ENCODE results near the gene COX4I2. TPM values are rescaled to one million over a fixed set of nuclear protein-coding genes. Genes with fewer than 3 reads are reported as not detected.

Gene COX4I2
- total RNA-seq = not detected in 2 replicates

DNA sequence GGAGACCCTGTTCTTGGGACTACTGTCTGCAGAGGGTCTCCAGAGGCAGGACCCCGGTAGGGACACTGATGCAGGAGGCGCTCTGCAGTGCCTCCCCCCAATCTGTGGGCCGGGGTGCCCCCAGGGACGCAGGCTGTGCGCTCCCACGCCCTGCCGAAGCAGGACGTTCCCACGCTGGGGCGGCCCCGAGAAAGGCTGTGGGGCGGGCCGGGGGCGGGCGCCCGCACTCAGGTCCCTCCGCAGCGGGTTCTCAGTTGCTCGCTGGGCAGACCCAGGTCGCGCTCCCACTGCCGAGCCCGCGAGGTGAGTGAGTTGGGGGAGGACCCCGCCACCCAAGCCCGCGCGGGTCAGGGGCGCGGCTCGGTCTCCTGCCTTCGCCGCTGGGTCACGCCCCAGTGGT, at the start of gene COX4I2:
Gene COX4I2 (plus strand): TSS at position 253 of the 400 bp plus-strand sequence. CDS start 1,106 bp downstream, outside the sequence.
- FAIRE-seq (no peak), DNase-seq (ENCODE audit: low read depth) (no peak)
- H3K4me3 ChIP-seq (ENCODE audit: low read depth, low read length) = no peak within 1 kb of the TSS
- H3K27me3 ChIP-seq (ENCODE audit: control insufficient read depth, insufficient read depth, low read length) = peaks cover 6% of the 10 kb centered on the region
- no peaks in the 10 kb centered on the region for H3K36me3 ChIP-seq (ENCODE audit: control insufficient read depth, insufficient read depth, low read length)
- no peak for TF ChIP-seq CTCF (IDR thresholded peaks at IDR 0.05; ENCODE audit: insufficient read depth, low read length, severe bottlenecking)

DNA sequence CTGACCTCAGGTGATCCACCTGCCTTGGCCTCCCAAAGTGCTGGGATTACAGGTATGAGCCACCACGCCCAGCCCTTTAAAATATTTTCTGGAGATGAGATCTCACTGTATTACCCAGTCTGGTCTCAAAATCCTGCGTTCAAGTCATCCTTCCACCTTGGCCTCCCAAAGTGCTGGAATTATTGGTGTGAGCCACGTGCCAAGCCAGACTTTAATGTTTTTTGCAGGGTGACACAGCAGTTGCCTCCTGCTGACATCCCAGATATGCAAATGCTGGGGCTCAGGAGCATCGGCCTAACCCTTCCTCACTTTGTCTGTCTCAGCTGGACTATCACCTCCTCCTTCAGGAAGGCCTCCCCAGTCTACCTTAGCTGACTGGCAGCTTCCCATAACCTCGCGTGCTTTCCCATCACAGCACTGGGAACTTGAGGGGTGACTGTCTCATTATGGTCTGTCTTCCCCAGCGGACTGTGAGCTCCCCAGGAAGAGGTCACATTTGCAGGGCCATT, 46.9 kb upstream of the COX4I2 start:
- no peak for TF ChIP-seq CTCF (IDR thresholded peaks at IDR 0.05; ENCODE audit: insufficient read depth, low read length, severe bottlenecking)
- DNase-seq (ENCODE audit: low read depth) (no peak), FAIRE-seq (no peak)
- Histone ChIP-seq H3K4me3 (ENCODE audit: low read depth, low read length) (no peak overlapping the region), H3K36me3 (ENCODE audit: control insufficient read depth, insufficient read depth, low read length) (no peaks in the 10 kb centered on the region), H3K27me3 (ENCODE audit: control insufficient read depth, insufficient read depth, low read length) (no peaks in the 10 kb centered on the region)

- no peak for FAIRE-seq
- peak; percentile 99 for DNase-seq (ENCODE audit: low read depth)
- TF ChIP-seq CTCF (IDR thresholded peaks at IDR 0.05; ENCODE audit: insufficient read depth, low read length, severe bottlenecking) = peak; percentile 11
- Histone ChIP-seq H3K4me3 (ENCODE audit: low read depth, low read length) (no peak overlapping the region), H3K27me3 (ENCODE audit: control insufficient read depth, insufficient read depth, low read length) (no peaks in the 10 kb centered on the region), H3K36me3 (ENCODE audit: control insufficient read depth, insufficient read depth, low read length) (no peaks in the 10 kb centered on the region)
Observed at GRCh38 chr20:31593221-31594001, 44.3 kb upstream of the COX4I2 start.

- no peaks in the 10 kb centered on the region for H3K36me3 ChIP-seq (ENCODE audit: control insufficient read depth, insufficient read depth, low read length)
- no peaks in the 10 kb centered on the region for H3K27me3 ChIP-seq (ENCODE audit: control insufficient read depth, insufficient read depth, low read length)
- H3K4me3 ChIP-seq (ENCODE audit: low read depth, low read length) = no peak overlapping the region
- no peak for FAIRE-seq
- DNase-seq (ENCODE audit: low read depth) = no peak
- no peak for TF ChIP-seq CTCF (IDR thresholded peaks at IDR 0.05; ENCODE audit: insufficient read depth, low read length, severe bottlenecking)
Observed at GRCh38 chr20:31594002-31594557, 43.6 kb upstream of the COX4I2 start.

DNA sequence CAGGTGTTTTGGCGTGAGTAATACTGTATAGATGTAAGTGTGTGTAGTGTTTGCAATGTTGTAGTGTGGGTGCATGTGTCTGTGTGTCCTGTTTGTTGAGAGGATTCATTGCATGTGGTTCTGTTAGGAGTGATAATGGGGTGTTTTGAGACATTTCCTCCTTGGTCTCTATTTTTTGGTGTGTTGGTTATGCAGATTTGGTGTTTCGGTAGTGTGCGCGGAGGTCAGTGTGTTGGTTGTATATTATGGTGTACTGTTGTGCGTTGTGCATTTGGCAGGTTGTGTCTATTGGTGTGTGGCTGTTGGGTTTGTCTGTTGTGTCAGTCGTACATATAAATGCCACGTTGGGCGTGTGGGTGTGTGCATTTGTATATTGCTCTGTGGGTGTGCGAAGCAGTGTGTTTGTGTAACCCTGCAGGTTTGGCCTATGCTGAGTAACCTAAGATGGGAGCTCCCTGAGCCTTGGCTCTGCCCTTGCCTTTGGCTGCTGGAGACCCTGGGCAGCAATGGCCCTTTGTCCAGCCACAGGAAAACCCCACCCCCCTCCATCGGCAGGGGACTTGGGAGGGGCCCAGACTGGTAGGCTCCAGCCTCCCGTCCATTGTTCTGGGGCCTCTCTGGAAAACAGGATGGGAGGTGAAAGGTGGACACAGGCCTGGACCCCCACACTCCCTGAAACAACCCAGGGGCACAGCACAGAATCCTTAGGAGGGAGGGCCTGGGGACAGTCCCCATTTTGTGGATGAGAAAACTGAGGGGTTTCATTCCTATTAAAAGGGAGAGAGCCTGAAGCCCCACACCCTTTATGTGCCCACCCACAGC, 42.9 kb upstream of the COX4I2 start:
- H3K4me3 ChIP-seq (ENCODE audit: low read depth, low read length) = no peak overlapping the region
- no peaks in the 10 kb centered on the region for H3K27me3 ChIP-seq (ENCODE audit: control insufficient read depth, insufficient read depth, low read length)
- DNase-seq (ENCODE audit: low read depth) (no peak), FAIRE-seq (no peak)
- H3K36me3 ChIP-seq (ENCODE audit: control insufficient read depth, insufficient read depth, low read length) = no peaks in the 10 kb centered on the region
- TF ChIP-seq CTCF (IDR thresholded peaks at IDR 0.05; ENCODE audit: insufficient read depth, low read length, severe bottlenecking) = no peak
